KMS-11 (cell line): ENCODE results near the gene DARS1.

Experiments used
- H2AFZ ChIP-seq: fragments of 200-600 bp; sonication (generic); 2 replicates; pipeline ENCODE4 v1.6.1; 2016; ENCODE audit warnings: antibody characterized with exemption, mixed run types, low read depth
- H3K27ac ChIP-seq: fragments of 200-600 bp; sonication (generic); 2 replicates; pipeline ENCODE4 v1.6.1; 2016; ENCODE audit warnings: mild to moderate bottlenecking, mixed run types
- H3K27me3 ChIP-seq: fragments of 200-600 bp; sonication (generic); 2 replicates; pipeline ENCODE4 v1.6.1; 2017; ENCODE audit warnings: mild to moderate bottlenecking, low read depth, mixed run types, moderate library complexity; ENCODE audit not compliant: insufficient read depth
- H3K36me3 ChIP-seq: fragments of 200-600 bp; sonication (generic); 2 replicates; pipeline ENCODE4 v1.6.1; 2017; ENCODE audit warnings: mild to moderate bottlenecking, mixed run types; ENCODE audit not compliant: insufficient read depth
- H3K4me1 ChIP-seq: fragments of 200-600 bp; sonication (generic); 2 replicates; pipeline ENCODE4 v1.6.1; 2016; ENCODE audit warnings: mild to moderate bottlenecking, low read depth, mixed run types; ENCODE audit not compliant: poor library complexity, severe bottlenecking
- H3K4me2 ChIP-seq: fragments of 200-600 bp; sonication (generic); 2 replicates; pipeline ENCODE4 v1.7.0; 2016; ENCODE audit warnings: mild to moderate bottlenecking, mixed run types
- H3K4me3 ChIP-seq: fragments of 200-600 bp; sonication (generic); IDR thresholded peaks from 2 replicates; pipeline ENCODE4 v1.6.1; 2017; ENCODE audit warnings: low read depth, low read length, mixed read lengths; ENCODE audit not compliant: insufficient read depth
- H3K79me2 ChIP-seq: fragments of 200-600 bp; sonication (generic); 2 replicates; pipeline ENCODE4 v1.6.1; 2016; ENCODE audit warnings: low read depth, mixed run types; ENCODE audit not compliant: insufficient read depth
- H3K9ac ChIP-seq: fragments of 200-600 bp; sonication (generic); 2 replicates; pipeline ENCODE4 v1.6.1; 2016; ENCODE audit warnings: mild to moderate bottlenecking, mixed run types
- H4K20me1 ChIP-seq: fragments of 200-600 bp; sonication (generic); 2 replicates; pipeline ENCODE4 v1.6.1; 2016; ENCODE audit warnings: mild to moderate bottlenecking, mixed run types; ENCODE audit not compliant: insufficient read depth
- TF ChIP-seq, protein P1 (sequence below): fragments of 200-600 bp; sonication (generic); conservative IDR thresholded peaks from 2 replicates; pipeline ENCODE4 v1.6.1; 2017; ENCODE audit warnings: low read depth, mild to moderate bottlenecking, antibody characterized with exemption, low read length, moderate library complexity, mixed read lengths

DARS1 gene

DNA sequence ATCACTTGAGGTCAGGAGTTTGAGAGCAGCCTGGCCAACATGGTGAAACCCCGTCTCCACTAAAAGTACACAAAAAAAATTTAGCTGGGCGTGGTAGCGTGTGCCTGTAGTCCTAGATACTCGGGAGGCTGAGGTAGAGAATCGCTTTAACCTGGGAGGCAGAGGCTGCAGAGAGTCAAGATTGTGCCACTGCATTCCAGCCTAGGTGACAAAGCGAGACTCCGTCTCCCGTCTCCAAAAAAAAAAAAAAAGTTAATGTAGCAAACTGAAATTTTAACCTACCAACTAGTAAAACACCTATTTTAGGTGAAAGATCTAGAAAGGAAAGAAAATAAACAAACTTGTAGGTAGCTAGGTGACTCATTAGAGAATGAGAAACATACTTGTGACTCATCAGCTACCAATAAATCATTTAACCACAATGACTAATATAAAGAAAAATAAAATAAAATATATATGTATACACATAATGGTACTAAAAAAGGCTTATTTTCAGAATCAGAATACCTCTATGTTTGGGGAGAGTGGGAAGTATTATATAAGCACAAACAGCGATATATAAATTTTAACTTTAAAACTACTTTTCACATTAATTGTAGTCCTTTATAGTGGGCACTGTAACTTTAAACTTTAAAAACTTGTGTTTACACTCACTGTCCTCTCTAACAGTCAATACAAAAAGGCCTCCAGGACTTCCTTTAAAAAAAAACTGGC lies 36.6 kb downstream of the DARS1 start:
- H3K27ac ChIP-seq, result no peak overlapping the region

DNA sequence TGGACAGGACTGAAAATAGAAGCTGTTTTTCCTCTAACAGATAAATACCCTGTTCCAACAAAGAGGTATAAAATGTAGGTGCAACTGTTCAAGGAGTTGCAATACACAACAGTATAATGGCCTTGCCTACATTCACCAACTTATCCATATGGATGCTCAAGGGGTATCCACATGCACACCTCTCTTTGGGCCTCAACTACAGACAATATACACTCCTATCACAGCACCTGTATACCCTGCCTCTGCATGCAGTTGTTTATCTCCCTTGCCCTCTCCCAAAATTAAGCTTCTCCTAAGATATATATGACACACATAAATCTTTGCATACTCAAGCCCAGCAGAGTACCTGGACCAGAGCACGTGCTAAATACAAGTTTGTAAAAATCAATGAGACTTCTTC lies 37.3 kb downstream of the DARS1 start:
- Histone ChIP-seq H2AFZ (no peak overlapping the region), H4K20me1 (no peaks in the 10 kb centered on the region), H3K36me3 (no peaks in the 10 kb centered on the region), H3K27ac (no peak overlapping the region), H3K79me2 (no peaks in the 10 kb centered on the region), H3K4me2 (no peak overlapping the region), H3K4me3 (no peak overlapping the region), H3K9ac (no peak overlapping the region), H3K27me3 (no peaks in the 10 kb centered on the region), H3K4me1 (peaks cover 4% of the 10 kb centered on the region)
- TF ChIP-seq, protein P1, sequence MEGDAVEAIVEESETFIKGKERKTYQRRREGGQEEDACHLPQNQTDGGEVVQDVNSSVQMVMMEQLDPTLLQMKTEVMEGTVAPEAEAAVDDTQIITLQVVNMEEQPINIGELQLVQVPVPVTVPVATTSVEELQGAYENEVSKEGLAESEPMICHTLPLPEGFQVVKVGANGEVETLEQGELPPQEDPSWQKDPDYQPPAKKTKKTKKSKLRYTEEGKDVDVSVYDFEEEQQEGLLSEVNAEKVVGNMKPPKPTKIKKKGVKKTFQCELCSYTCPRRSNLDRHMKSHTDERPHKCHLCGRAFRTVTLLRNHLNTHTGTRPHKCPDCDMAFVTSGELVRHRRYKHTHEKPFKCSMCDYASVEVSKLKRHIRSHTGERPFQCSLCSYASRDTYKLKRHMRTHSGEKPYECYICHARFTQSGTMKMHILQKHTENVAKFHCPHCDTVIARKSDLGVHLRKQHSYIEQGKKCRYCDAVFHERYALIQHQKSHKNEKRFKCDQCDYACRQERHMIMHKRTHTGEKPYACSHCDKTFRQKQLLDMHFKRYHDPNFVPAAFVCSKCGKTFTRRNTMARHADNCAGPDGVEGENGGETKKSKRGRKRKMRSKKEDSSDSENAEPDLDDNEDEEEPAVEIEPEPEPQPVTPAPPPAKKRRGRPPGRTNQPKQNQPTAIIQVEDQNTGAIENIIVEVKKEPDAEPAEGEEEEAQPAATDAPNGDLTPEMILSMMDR, result no peak

More for the DNA sequence above, 36.6 kb downstream of the DARS1 start:
- H3K4me2 ChIP-seq, result no peak overlapping the region
- no peaks in the 10 kb centered on the region for H4K20me1 ChIP-seq
- no peaks in the 10 kb centered on the region for H3K79me2 ChIP-seq
- no peak overlapping the region for H3K9ac ChIP-seq
- no peaks in the 10 kb centered on the region for H3K36me3 ChIP-seq
- TF ChIP-seq, protein P1, result no peak
- H2AFZ ChIP-seq, result no peak overlapping the region
- H3K27me3 ChIP-seq, result no peaks in the 10 kb centered on the region
- H3K4me1 ChIP-seq, result peaks cover 4% of the 10 kb centered on the region
- no peak overlapping the region for H3K4me3 ChIP-seq

- TF ChIP-seq, protein P1, result no peak
- Histone ChIP-seq H3K4me1 (peaks cover 4% of the 10 kb centered on the region), H3K79me2 (no peaks in the 10 kb centered on the region), H3K27ac (no peak overlapping the region), H3K4me3 (no peak overlapping the region), H3K36me3 (no peaks in the 10 kb centered on the region), H2AFZ (no peak overlapping the region), H3K4me2 (no peak overlapping the region), H3K9ac (no peak overlapping the region), H4K20me1 (no peaks in the 10 kb centered on the region), H3K27me3 (no peaks in the 10 kb centered on the region)
These were observed 37.9 kb downstream of the DARS1 start for GRCh38 chr2:135947483-135947882.

- TF ChIP-seq, protein P1, result no peak
- Histone ChIP-seq H3K4me1 (peaks cover 4% of the 10 kb centered on the region), H3K27me3 (no peaks in the 10 kb centered on the region), H2AFZ (no peak overlapping the region), H3K4me2 (no peak overlapping the region), H3K79me2 (no peaks in the 10 kb centered on the region), H3K27ac (no peak overlapping the region), H3K36me3 (no peaks in the 10 kb centered on the region), H3K4me3 (no peak overlapping the region), H3K9ac (no peak overlapping the region), H4K20me1 (no peaks in the 10 kb centered on the region)
These were observed 39.9 kb downstream of the DARS1 start for GRCh38 chr2:135945526-135945925.
